Right lobe of liver (tissue), 4 donors: ENCODE data around the gene KRTAP12-2.

Experiments used
- POLR2A ChIP-seq: fragments of 450-650 bp; IDR thresholded peaks from one replicate; pipeline ENCODE4 v1.6.1; 2017; ENCODE audit warnings: antibody characterized with exemption, mild to moderate bottlenecking
- TF ChIP-seq, protein P1 (sequence below), 4 donors: fragments of 200-600 bp in 3 of 4; fragments of 450-650 bp in 1 of 4; IDR thresholded peaks; one replicate each; pipeline versions ENCODE4 v1.5.1 to v1.8.0; 2016 to 2022; ENCODE audit warnings: antibody characterized with exemption in 4 of 4, mild to moderate bottlenecking in 2 of 4
- donor health status: DM: no; HTN: no; CAD: no.
- donor health status: DM: no; HTN: no; CAD: no.
- donor health status: DM: no; HTN: yes; CAD: no.

DNA sequence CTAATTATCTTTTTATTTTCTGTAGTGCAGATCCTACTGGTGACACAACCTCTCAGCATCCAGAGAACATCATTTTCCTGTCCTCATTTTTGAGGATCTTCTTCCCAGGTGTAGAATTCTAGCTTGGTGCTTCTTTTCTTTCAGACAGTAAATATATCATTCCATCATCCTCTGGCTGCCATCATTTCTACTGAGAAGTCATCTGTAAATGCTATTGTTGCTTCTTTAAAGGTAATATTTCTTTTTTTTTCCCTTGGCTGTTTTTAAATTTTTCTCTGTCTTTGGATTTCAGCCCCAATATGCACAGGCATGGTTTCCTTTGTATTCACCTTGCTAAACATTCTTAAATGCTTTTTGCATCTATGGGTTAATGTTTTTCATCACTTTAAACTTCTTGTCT is 43.2 kb downstream of the KRTAP12-2 start:
- TF ChIP-seq, protein P1, sequence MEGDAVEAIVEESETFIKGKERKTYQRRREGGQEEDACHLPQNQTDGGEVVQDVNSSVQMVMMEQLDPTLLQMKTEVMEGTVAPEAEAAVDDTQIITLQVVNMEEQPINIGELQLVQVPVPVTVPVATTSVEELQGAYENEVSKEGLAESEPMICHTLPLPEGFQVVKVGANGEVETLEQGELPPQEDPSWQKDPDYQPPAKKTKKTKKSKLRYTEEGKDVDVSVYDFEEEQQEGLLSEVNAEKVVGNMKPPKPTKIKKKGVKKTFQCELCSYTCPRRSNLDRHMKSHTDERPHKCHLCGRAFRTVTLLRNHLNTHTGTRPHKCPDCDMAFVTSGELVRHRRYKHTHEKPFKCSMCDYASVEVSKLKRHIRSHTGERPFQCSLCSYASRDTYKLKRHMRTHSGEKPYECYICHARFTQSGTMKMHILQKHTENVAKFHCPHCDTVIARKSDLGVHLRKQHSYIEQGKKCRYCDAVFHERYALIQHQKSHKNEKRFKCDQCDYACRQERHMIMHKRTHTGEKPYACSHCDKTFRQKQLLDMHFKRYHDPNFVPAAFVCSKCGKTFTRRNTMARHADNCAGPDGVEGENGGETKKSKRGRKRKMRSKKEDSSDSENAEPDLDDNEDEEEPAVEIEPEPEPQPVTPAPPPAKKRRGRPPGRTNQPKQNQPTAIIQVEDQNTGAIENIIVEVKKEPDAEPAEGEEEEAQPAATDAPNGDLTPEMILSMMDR (IDR thresholded peaks at IDR 0.05): no peak
- no peak for TF ChIP-seq POLR2A
